ENCODE results near the gene OR2V2. TPM values are rescaled to one million over a fixed set of nuclear protein-coding genes. Genes with fewer than 3 reads are reported as not detected.
"Not testable (repeated sequence)": the region's sequence is repeated elsewhere in the genome, so short reads cannot be mapped to it uniquely, and the experiment has no call there.

Gene OR2V2
- total RNA-seq, 1 experiment from 2014 or later: not detected

- Histone ChIP-seq H3K4ac (ENCODE audit: low read depth, low read length) (peak overlapping the region; percentile 64; the same call in 1 of the 2 replicates), H4K91ac (ENCODE audit: insufficient read length, low read depth, low read length) (no peak overlapping the region), H3K79me1 (ENCODE audit: insufficient read depth, low read depth, low read length, poor library complexity, severe bottlenecking) (no peaks in the 10 kb centered on the region), H3K4me2 (ENCODE audit: insufficient read depth, insufficient read length, low read length) (peak overlapping the region; percentile 12), H4K5ac (ENCODE audit: insufficient read length, low read depth, low read length) (no peak overlapping the region), H2AFZ (ENCODE audit: low read length) (no peak overlapping the region), H3K79me2 (ENCODE audit: insufficient read depth, low read length) (no peaks in the 10 kb centered on the region), H3K9ac (ENCODE audit: extremely low read depth, insufficient read length, low read length) (no peak overlapping the region), H2BK12ac (ENCODE audit: insufficient read length, low read depth, low read length) (peak overlapping the region; percentile 85), H3T11ph (ENCODE audit: low read length) (no peak overlapping the region), H3K56ac (ENCODE audit: insufficient read length, low read depth, low read length) (no peak overlapping the region), H3K27ac (ENCODE audit: insufficient read length, low read depth, low read length) (no peak overlapping the region), H3K9me3 (ENCODE audit: control insufficient read depth, low read depth, low read length) (no peaks in the 10 kb centered on the region), H3K4me1 (ENCODE audit: insufficient read depth, low read length) (no peaks in the 10 kb centered on the region), H3K14ac (ENCODE audit: insufficient read depth, low read length) (peak overlapping the region; percentile 91), H4K8ac (replicated peaks; ENCODE audit: insufficient read length, low read depth, low read length) (no peak overlapping the region), H3K23me2 (ENCODE audit: insufficient read length, low read depth, low read length, poor library complexity, severe bottlenecking) (peaks cover 8% of the 10 kb centered on the region), H3K18ac (ENCODE audit: insufficient read length, low read depth, low read length) (peak overlapping the region; percentile 91), H4K20me1 (ENCODE audit: control insufficient read depth, insufficient read depth, insufficient read length) (no peaks in the 10 kb centered on the region), H3K27me3 (ENCODE audit: insufficient read depth, low read length) (no peaks in the 10 kb centered on the region), H2BK20ac (ENCODE audit: low read depth, low read length, poor library complexity, severe bottlenecking) (no peak overlapping the region), H2AK5ac (ENCODE audit: insufficient read length, low read length) (no peak overlapping the region), H2BK120ac (ENCODE audit: low read depth, low read length, poor library complexity, severe bottlenecking) (peak overlapping the region; percentile 85), H3K23ac (ENCODE audit: insufficient read length, low read depth, low read length) (no peak overlapping the region), H2BK5ac (ENCODE audit: insufficient read length, low read length) (no peak overlapping the region), H2BK15ac (ENCODE audit: low read depth, low read length) (peak overlapping the region; percentile 60)
- WGBS (ENCODE audit: extremely low coverage, insufficient read length, low lambda C conversion rate): no CpG with 5 or more reads among the region's 21 CpGs
- Mint-ChIP-seq H3K27me3 (ENCODE audit: low read depth) (peaks cover 39% of the 10 kb centered on the region), H3K9me3 (no peaks in the 10 kb centered on the region; a peak in 4 of 5 replicates), H3K4me3 (peak overlapping the region; percentile 44 to 45; a peak in 4 of 5 replicates), H3K36me3 (ENCODE audit: insufficient read depth in 1 of 3, low read depth in 3 of 3) (no peaks in the 10 kb centered on the region; a peak in 1 of 7 replicates), H3K4me1 (peaks cover 18 to 28% of the 10 kb centered on the region in 2 experiments), H3K27ac (peak overlapping the region; percentile 74 to 97 (median 93); a peak in 5 of 7 replicates)
- no peak for TF ChIP-seq CTCF (conservative IDR thresholded peaks at IDR 0.05)
- peak; percentile 75 for DNase-seq
Measured at GRCh38 chr5:181160152-181160754, 12.9 kb downstream of the OR2V2 start.

GRCh38 chr5:181160755-181161533, 13.6 kb downstream of the OR2V2 start:
- H3K27me3 ChIP-seq (ENCODE audit: insufficient read depth, low read length); H3K23me2 ChIP-seq (ENCODE audit: insufficient read length, low read depth, low read length, poor library complexity, severe bottlenecking); H3K9me3 Mint-ChIP-seq; H3K79me1 ChIP-seq (ENCODE audit: insufficient read depth, low read depth, low read length, poor library complexity, severe bottlenecking); H3K4me2 ChIP-seq (ENCODE audit: insufficient read depth, insufficient read length, low read length); H3K9me3 ChIP-seq (ENCODE audit: control insufficient read depth, low read depth, low read length); H2AFZ ChIP-seq (ENCODE audit: low read length); H3K4ac ChIP-seq (ENCODE audit: low read depth, low read length); H3K36me3 Mint-ChIP-seq (ENCODE audit: insufficient read depth in 1 of 3, low read depth in 3 of 3); H4K20me1 ChIP-seq (ENCODE audit: control insufficient read depth, insufficient read depth, insufficient read length); H3K79me2 ChIP-seq (ENCODE audit: insufficient read depth, low read length); H3K56ac ChIP-seq (ENCODE audit: insufficient read length, low read depth, low read length); H4K5ac ChIP-seq (ENCODE audit: insufficient read length, low read depth, low read length); H3K9ac ChIP-seq (ENCODE audit: extremely low read depth, insufficient read length, low read length); H4K91ac ChIP-seq (ENCODE audit: insufficient read length, low read depth, low read length); H3K4me1 ChIP-seq (ENCODE audit: insufficient read depth, low read length); H3K23ac ChIP-seq (ENCODE audit: insufficient read length, low read depth, low read length); H2BK120ac ChIP-seq (ENCODE audit: low read depth, low read length, poor library complexity, severe bottlenecking); H2BK15ac ChIP-seq (ENCODE audit: low read depth, low read length); H3K27ac ChIP-seq (ENCODE audit: insufficient read length, low read depth, low read length); H2BK20ac ChIP-seq (ENCODE audit: low read depth, low read length, poor library complexity, severe bottlenecking); H4K8ac ChIP-seq (replicated peaks; ENCODE audit: insufficient read length, low read depth, low read length); H2AK5ac ChIP-seq (ENCODE audit: insufficient read length, low read length): not testable (repeated sequence)
- peaks cover 39% of the 10 kb centered on the region for H3K27me3 Mint-ChIP-seq (ENCODE audit: low read depth)
- peak overlapping the region; percentile 65 for H2BK5ac ChIP-seq (ENCODE audit: insufficient read length, low read length)
- H2BK12ac ChIP-seq (ENCODE audit: insufficient read length, low read depth, low read length): peak overlapping the region; percentile 84
- peak overlapping the region; percentile 44 to 99 (median 77); a peak in 3 of 7 replicates for H3K27ac Mint-ChIP-seq
- peak overlapping the region; percentile 10 for H3T11ph ChIP-seq (ENCODE audit: low read length)
- H3K18ac ChIP-seq (ENCODE audit: insufficient read length, low read depth, low read length): peak overlapping the region; percentile 89
- H3K4me1 Mint-ChIP-seq: peaks cover 19 to 28% of the 10 kb centered on the region in 2 experiments
- DNase-seq: peak; percentile 77
- peak overlapping the region; percentile 45; the same call in 1 of the 2 replicates for H3K14ac ChIP-seq (ENCODE audit: insufficient read depth, low read length)
- whole genome bisulfite sequencing (ENCODE audit: extremely low coverage, insufficient read length, low lambda C conversion rate): no CpG with 5 or more reads among the region's 48 CpGs
- H3K4me3 Mint-ChIP-seq: peak overlapping the region; percentile 56 to 70; a peak in 4 of 5 replicates

All from H9 (cell line).